Measurements from ENCODE around the gene RAB1A. TPM values are rescaled to one million over a fixed set of nuclear protein-coding genes. Genes with fewer than 3 reads are reported as not detected.

The RAB1A gene
- total and polyA plus RNA-seq, 9 of the 15 experiments (the other 6 are each of a cell fraction or from before 2014, with no cell fraction given): 43.8 to 163 (median 67.7) TPM

DNA sequence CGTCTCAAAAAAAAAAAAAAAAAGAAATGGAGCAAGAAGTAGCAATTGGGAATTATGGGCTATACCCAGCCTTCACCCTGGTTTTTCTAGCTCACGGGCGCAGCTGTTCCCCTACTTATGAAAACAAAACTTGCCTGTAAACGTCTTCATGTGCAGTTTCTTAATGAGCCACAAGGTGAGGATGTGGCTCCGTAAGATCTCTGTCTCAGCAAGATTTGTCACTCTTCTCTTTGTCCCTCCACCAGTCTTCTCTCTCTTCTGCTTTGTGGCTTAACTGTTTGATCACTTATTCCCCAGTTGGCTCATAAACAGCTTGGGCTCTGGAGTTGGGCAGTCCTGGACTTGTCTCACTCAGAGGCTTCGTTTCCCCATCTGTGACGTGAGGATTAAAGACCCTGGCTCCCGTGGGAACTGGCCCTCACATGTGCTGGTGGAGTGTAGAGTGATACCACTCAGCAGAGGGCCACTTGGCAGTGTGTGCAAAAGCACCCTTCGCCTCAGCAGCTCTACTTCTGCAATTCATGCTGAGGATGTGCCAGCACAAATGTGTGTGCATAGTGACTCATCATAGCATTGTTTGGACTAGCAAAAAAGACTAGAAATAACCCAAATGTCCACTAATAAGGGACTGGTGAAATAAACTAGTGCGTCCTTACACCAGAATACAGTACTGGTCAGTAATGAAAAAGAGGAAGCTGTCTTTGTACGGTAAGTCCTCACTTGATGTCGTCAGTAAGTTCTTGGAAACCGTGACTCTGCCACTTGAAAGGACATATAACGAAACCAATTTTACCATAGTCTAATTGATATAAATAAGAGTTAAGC, 65.0 kb downstream of the RAB1A start (continued):
- TF ChIP-seq, protein P1, sequence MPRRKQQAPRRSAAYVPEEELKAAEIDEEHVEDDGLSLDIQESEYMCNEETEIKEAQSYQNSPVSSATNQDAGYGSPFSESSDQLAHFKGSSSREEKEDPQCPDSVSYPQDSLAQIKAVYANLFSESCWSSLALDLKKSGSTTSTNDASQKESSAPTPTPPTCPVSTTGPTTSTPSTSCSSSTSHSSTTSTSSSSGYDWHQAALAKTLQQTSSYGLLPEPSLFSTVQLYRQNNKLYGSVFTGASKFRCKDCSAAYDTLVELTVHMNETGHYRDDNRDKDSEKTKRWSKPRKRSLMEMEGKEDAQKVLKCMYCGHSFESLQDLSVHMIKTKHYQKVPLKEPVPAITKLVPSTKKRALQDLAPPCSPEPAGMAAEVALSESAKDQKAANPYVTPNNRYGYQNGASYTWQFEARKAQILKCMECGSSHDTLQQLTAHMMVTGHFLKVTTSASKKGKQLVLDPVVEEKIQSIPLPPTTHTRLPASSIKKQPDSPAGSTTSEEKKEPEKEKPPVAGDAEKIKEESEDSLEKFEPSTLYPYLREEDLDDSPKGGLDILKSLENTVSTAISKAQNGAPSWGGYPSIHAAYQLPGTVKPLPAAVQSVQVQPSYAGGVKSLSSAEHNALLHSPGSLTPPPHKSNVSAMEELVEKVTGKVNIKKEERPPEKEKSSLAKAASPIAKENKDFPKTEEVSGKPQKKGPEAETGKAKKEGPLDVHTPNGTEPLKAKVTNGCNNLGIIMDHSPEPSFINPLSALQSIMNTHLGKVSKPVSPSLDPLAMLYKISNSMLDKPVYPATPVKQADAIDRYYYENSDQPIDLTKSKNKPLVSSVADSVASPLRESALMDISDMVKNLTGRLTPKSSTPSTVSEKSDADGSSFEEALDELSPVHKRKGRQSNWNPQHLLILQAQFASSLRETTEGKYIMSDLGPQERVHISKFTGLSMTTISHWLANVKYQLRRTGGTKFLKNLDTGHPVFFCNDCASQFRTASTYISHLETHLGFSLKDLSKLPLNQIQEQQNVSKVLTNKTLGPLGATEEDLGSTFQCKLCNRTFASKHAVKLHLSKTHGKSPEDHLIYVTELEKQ (CRISPR knock-in tag; IDR thresholded peaks at IDR 0.05): no peak
- TF ChIP-seq NCOR1 (IDR thresholded peaks at IDR 0.05) (no peak; the same call in 1 of the 2 replicates), ZNF133 (CRISPR knock-in tag; IDR thresholded peaks at IDR 0.05) (no peak), ZNF140 (CRISPR knock-in tag; IDR thresholded peaks at IDR 0.05) (no peak), HIVEP1 (CRISPR knock-in tag; IDR thresholded peaks at IDR 0.05) (no peak), STAT5B (CRISPR knock-in tag; IDR thresholded peaks at IDR 0.05) (no peak), HNRNPUL1 (IDR thresholded peaks at IDR 0.05; ENCODE audit: low read length) (no peak), MLX (CRISPR knock-in tag; conservative IDR thresholded peaks at IDR 0.05) (no peak), BACH1 (tag; IDR thresholded peaks at IDR 0.05) (peak; percentile 86), SAFB2 (IDR thresholded peaks at IDR 0.05; ENCODE audit: borderline replicate concordance, low read depth, low read length, severe bottlenecking) (no peak)
- TF ChIP-seq, protein P2, sequence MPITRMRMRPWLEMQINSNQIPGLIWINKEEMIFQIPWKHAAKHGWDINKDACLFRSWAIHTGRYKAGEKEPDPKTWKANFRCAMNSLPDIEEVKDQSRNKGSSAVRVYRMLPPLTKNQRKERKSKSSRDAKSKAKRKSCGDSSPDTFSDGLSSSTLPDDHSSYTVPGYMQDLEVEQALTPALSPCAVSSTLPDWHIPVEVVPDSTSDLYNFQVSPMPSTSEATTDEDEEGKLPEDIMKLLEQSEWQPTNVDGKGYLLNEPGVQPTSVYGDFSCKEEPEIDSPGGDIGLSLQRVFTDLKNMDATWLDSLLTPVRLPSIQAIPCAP (CRISPR knock-in tag; IDR thresholded peaks at IDR 0.05; ENCODE audit: borderline replicate concordance): no peak
- TF ChIP-seq, protein P3, sequence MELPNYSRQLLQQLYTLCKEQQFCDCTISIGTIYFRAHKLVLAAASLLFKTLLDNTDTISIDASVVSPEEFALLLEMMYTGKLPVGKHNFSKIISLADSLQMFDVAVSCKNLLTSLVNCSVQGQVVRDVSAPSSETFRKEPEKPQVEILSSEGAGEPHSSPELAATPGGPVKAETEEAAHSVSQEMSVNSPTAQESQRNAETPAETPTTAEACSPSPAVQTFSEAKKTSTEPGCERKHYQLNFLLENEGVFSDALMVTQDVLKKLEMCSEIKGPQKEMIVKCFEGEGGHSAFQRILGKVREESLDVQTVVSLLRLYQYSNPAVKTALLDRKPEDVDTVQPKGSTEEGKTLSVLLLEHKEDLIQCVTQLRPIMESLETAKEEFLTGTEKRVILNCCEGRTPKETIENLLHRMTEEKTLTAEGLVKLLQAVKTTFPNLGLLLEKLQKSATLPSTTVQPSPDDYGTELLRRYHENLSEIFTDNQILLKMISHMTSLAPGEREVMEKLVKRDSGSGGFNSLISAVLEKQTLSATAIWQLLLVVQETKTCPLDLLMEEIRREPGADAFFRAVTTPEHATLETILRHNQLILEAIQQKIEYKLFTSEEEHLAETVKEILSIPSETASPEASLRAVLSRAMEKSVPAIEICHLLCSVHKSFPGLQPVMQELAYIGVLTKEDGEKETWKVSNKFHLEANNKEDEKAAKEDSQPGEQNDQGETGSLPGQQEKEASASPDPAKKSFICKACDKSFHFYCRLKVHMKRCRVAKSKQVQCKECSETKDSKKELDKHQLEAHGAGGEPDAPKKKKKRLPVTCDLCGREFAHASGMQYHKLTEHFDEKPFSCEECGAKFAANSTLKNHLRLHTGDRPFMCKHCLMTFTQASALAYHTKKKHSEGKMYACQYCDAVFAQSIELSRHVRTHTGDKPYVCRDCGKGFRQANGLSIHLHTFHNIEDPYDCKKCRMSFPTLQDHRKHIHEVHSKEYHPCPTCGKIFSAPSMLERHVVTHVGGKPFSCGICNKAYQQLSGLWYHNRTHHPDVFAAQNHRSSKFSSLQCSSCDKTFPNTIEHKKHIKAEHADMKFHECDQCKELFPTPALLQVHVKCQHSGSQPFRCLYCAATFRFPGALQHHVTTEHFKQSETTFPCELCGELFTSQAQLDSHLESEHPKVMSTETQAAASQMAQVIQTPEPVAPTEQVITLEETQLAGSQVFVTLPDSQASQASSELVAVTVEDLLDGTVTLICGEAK (IDR thresholded peaks at IDR 0.05): 0 out of 2 replicates have a peak, but pooled peaks have one; percentile 7
- TF ChIP-seq, protein P3 (CRISPR knock-in tag; IDR thresholded peaks at IDR 0.05): no peak

Measured in K562 (cell line).